VCaP (cell line): Measurements from ENCODE around the gene GSTK1.

Source experiments
- H3K27ac ChIP-seq: fragments of 450-650 bp; 2 replicates; pipeline ENCODE4 v1.5.1; 2017
- TF ChIP-seq, protein P1 (sequence below): fragments of 450-650 bp; conservative IDR thresholded peaks from 2 replicates; pipeline ENCODE4 v1.5.1; 2017; ENCODE audit warnings: mild to moderate bottlenecking, moderate library complexity

Gene GSTK1

DNA sequence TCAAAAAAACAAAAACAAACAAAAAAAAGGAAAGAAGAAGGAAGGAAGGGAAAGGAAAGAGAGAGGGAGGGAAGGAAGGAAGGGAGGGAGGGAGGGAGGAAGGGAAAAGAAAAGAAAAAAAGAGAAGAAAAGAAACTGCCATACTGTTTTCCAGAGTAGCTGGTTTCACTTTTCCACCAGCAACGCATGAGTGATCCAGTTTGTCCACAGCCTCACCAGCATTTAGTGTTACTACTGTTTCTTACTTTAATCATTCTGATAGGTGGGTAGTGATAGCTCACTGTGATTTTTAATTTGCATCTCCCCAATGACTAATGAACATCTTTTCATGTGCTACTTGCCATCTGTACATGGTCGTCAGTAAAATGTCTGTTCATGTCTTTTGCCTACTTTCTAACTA is 9.6 kb downstream of the GSTK1 start:
- H3K27ac ChIP-seq: no peak overlapping the region
- TF ChIP-seq, protein P1, sequence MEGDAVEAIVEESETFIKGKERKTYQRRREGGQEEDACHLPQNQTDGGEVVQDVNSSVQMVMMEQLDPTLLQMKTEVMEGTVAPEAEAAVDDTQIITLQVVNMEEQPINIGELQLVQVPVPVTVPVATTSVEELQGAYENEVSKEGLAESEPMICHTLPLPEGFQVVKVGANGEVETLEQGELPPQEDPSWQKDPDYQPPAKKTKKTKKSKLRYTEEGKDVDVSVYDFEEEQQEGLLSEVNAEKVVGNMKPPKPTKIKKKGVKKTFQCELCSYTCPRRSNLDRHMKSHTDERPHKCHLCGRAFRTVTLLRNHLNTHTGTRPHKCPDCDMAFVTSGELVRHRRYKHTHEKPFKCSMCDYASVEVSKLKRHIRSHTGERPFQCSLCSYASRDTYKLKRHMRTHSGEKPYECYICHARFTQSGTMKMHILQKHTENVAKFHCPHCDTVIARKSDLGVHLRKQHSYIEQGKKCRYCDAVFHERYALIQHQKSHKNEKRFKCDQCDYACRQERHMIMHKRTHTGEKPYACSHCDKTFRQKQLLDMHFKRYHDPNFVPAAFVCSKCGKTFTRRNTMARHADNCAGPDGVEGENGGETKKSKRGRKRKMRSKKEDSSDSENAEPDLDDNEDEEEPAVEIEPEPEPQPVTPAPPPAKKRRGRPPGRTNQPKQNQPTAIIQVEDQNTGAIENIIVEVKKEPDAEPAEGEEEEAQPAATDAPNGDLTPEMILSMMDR: no peak

DNA sequence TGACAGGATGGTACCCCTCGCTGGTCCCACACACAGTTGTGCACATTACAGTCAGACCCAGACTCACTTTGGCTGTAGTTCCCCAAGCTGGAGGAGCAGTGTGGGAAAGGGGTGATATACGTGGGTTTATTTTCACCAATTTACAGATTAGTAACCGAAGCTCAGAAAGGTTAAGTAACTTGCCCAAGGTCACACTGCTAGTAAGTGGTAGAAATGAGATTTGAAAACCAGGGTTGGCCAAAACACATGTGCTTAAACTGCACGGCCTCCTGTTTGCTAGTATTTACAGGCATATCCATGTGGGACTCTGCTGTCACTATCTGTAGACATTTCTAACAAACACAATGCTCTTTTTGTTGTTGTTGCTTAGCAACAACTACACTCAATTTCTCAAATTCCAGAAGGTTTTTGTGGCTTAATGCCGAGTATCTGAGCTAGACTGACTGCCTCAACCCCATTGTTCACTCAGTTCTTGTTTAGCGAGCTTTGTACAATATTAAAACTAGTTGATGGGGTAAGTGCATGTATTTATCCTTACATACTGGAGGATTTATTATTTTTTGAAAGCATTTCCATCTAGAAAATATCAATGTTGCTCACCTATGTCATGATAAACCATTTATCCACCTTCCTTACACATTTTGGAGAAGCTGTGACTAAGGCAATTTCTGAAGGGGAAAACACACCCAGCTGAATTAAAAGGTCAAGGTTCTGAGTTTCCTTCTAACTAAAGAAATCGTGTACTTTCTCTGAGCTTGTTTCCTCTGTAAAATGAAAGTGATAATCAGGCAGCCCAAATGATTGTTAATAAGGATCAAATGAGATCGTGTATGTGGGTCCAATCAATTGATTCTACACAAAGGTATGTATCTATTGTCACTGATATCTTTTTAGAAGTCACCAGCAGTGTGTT is 16.2 kb downstream of the GSTK1 start:
- TF ChIP-seq, protein P1: no peak
- peak overlapping the region; percentile 25 for H3K27ac ChIP-seq

DNA sequence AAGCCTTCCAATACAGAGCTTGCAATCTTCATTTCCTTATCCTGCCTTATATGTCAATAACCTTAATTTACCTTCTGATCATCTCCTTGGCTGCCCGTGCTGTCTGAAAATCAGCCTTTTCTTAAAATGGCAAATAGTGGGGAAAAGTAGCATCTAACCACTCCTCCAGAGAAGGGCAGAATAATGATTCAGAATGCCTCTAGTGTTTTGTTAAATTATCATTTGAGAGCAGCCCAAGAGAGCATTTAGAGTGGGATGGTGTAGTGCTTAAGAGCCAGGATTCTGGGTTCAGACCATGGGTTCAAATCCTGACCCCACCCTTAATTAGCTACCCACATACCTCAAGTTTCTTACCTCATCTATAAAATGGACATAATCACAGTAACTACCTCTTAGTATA is 16.9 kb downstream of the GSTK1 start:
- TF ChIP-seq, protein P1: no peak
- H3K27ac ChIP-seq: peak overlapping the region; percentile 25; the same call in 1 of the 2 replicates

DNA sequence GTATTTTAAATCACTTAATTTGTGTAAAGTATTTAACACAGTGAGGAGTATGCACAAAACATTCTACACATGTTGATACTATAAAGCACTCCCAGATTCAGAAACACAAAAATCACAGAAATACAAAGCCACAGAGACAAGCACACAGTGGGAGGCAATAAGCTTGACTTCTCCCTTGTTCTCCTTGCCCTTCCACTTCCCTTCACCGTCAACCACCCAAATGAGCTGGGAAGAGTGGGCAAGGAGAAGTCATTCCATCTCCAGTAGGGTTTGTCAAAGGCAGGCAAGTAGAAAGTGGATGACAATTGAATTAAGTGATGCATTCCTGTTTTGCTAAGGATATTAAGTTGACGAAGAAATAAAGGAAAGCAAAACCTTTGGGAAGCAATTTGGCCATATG is 17.3 kb downstream of the GSTK1 start:
- no peak overlapping the region for H3K27ac ChIP-seq
- TF ChIP-seq, protein P1: no peak

DNA sequence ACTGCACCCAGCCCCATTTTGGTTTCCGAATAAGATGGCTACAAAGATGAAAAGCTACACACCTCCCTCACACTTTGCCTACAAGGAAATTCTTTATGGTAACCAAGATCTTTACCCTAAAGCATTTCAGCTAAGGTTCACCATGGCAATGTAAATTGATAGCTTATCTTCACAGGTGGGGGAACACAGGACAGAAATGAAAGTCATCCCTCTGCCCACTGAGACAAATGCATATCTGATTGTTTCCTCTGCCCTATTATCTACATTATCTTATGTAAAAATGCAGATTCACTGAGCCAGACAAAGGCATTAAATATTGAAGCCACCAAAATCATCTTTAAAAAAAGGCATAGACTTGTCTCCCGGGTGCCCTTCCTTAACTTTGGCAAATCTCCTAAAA is 18.3 kb downstream of the GSTK1 start:
- TF ChIP-seq, protein P1: no peak
- H3K27ac ChIP-seq: no peak overlapping the region

DNA sequence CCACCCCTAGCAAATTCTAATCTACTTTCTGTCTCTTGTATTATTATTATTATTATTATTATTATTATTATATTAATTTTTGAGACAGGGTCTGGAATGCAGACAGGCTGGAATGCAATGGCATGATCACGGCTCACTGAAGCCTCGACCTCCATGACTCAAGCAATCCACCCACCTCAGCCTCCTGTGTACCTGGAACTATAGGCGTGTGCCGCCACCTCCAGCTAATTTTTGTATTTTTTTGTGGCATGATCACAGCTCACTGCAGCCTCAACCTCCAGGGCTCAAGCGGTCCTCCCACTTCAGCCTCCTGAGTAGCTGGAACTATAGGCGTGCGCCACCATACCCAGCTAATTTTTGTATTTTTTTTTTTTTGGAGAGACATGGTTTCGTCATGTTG is 18.9 kb downstream of the GSTK1 start:
- TF ChIP-seq, protein P1: no peak
- no peak overlapping the region for H3K27ac ChIP-seq

DNA sequence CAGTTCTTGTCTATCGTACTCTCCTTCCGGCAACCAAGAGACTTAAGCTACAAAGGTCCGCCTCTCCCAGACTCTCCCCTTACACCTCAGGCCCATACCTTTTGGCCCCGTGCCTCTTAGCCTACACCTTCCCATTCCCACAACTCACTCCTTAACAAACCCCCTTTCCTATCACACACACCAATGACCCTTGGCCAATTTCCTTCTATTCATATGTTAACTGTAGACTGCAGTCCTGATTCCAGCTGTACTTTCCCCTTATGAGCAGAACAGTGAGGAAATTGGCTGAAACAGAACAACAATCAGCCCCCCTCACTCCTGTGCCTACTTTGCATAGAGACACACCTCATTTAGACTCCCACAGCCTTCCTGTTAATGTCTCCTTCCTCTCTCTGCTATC is 20.1 kb downstream of the GSTK1 start:
- TF ChIP-seq, protein P1: no peak
- no peak overlapping the region for H3K27ac ChIP-seq
